GM12801 (cell line): Measurements from ENCODE around the gene WNT7B.

Experiments
- TF ChIP-seq, protein P1 (sequence below): IDR thresholded peaks from one replicate; pipeline ENCODE4 v1.5.1; 2011; ENCODE audit warnings: control low read depth; ENCODE audit not compliant: insufficient read length; ENCODE audit errors: extremely low read depth

The WNT7B gene

DNA sequence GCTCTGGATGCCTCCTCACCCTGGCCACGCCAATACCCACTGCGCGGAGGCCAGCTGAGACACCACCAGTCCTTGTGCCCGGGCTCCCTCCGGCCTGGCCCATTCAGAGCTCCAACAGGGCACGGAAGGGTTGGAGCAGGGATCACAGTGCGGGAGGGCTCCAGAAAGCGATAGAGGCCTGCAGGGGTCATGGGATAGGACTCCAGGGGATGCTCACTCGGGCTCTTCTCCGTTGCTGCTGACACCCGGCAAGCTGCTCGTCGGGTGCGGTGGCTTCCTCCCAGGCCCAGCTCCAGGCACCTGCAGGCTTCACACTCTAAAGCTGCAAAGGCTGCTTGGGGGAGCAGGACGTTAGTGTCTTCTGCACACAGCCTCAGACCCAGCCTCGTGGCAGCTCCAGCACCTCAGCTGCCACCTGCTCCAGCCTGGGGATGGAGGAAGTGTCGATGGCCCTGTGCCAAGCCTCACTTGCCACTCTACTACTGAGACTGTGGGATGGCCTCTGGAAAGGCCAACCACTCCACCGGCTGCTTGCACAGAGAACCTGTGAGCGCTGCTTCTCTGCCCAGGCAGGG lies 10.6 kb downstream of the WNT7B start:
- TF ChIP-seq, protein P1, sequence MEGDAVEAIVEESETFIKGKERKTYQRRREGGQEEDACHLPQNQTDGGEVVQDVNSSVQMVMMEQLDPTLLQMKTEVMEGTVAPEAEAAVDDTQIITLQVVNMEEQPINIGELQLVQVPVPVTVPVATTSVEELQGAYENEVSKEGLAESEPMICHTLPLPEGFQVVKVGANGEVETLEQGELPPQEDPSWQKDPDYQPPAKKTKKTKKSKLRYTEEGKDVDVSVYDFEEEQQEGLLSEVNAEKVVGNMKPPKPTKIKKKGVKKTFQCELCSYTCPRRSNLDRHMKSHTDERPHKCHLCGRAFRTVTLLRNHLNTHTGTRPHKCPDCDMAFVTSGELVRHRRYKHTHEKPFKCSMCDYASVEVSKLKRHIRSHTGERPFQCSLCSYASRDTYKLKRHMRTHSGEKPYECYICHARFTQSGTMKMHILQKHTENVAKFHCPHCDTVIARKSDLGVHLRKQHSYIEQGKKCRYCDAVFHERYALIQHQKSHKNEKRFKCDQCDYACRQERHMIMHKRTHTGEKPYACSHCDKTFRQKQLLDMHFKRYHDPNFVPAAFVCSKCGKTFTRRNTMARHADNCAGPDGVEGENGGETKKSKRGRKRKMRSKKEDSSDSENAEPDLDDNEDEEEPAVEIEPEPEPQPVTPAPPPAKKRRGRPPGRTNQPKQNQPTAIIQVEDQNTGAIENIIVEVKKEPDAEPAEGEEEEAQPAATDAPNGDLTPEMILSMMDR, result no peak

DNA sequence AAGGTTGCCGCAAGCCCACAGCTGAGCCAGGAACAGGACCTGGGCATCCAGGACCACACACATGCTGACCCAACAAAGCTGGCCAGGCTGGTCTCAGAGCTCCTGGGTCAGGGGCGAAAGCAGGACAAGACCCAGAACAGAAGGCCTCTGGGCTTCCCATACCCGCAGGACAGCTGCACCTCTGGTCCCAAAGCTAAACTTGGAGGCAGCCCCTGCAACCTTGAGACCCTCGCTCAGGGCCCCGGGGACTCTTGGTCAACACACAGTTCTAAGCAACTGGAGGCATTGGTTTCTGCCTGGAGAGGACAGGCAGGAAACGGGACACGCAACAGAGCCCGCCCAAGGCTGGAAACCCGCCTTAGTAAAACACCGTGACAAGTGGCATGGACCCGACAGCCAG lies 11.4 kb downstream of the WNT7B start:
- TF ChIP-seq, protein P1, result no peak

DNA sequence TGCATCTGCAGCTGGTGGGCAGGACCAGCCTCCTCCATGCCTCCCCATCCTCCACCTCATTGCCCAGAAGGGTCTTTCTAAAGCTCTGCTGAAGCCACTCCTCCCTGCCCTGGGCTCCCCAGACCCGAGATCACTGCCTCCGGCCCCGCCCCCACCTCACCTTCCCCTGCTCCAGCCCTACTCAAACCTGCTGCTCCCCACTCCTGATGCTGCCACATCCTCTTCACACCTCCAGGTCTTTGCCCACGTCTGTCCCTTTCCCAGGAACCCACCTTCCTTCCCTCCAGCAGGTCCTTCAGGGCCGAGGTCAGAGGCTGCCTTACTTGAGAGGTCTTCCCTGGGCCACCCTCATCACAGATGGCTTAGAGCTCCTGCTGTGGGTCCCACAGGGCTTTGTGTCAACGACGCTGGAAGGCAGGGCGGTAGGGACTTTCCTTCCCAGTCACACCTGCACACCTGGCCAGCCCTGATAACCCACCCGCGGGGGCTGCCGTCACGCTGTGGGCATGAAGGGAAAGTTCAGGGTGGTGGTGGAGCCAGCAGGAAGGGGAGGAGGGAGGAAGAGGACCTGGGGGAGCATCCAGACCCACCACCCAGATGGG lies 11.9 kb downstream of the WNT7B start:
- TF ChIP-seq, protein P1, result no peak

DNA sequence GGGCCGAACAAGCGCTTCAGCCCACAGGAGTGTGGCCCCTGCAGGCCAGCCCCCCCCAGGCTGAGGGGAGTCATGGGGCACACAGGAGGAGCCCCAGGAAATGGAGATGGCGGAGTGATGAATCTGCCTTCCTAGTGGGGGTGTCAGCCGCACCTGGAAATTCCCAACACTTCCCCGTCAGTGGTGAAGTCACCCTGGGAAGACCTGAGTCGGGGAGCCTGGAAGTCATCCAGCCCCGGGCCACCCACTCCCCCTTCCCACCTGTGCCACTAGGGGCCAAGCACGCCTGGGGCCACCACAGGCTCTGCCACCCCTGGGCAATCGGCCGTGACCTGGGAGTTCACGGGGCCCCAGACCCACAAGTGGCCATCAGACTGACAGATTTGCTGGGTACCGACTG lies 12.6 kb downstream of the WNT7B start:
- TF ChIP-seq, protein P1, result no peak

DNA sequence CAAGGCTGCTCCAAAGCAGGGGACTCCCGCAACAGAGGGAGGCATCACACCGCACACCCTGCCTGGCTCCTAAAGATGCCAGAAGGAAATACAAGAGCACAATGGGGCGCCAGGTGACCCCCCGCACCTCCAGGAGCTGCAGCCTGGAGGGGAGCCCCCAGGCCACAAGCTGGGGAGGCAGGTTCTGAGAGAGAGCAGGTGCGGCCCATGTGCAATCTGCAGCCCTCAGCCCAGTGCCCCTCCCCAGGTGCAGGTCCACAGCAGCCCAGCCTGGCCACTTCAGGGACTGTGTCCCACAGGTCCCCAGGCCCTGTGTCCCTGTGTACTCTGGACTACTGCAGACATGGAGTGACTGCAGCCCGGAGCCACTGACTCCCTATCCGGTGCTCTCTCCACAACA lies 13.1 kb downstream of the WNT7B start:
- TF ChIP-seq, protein P1, result no peak

DNA sequence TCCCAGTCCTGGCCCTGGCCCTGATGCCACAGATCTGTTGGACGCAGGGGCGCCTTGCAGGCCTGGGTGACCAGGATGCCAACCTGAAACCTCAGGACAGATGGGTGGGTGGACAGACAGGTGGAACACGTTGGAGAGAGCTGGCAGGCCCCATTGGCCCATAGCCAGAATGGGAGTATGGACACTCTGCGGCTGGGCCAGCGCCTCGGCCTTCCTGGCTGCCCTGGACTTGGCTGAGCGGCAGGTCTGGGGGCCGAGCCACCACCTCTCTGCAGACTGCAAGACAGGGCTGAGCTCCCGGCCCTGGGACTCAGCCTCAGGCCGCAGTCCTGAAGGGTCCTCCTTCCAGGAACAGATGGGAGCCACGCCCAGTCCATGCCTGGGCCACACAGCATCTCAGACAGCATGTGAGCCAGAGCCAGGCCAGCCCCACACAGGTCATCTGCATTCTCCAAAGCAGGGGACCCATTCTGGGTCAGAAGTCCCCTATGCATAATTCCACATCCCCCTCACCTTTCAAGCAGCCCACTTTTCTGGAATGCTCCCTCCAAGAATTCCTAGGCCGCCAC lies 14.1 kb downstream of the WNT7B start:
- TF ChIP-seq, protein P1, result no peak

DNA sequence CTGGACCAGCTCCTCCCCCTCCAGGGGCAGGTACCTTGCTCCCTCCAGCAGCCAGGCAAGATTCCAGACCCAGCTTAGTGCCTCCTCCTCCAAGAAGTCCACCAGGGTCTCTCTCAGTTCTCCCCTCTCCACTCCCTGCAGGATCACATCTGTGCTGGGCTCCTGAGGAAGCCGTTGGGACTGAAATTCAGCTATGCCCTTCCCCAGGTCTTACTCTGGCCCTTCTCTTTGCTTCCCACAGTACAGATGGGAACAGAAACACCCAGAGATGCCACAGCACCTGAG lies 14.6 kb downstream of the WNT7B start:
- TF ChIP-seq, protein P1, result no peak
